ENCODE results near the gene BCAS3. TPM values are rescaled to one million over a fixed set of nuclear protein-coding genes. Genes with fewer than 3 reads are reported as not detected.

The BCAS3 gene
- total RNA-seq, 2 donors from 2014 or later = 12.0 to 15.6 TPM

GRCh38 chr17:61289408-61290385, 612.0 kb downstream of the BCAS3 start:
- TF ChIP-seq CTCF (IDR thresholded peaks at IDR 0.05) = no peak
- Histone ChIP-seq H3K9me3 (no peaks in the 10 kb centered on the region), H3K27ac (no peak overlapping the region), H3K36me3 (no peaks in the 10 kb centered on the region), H3K4me1 (peaks cover 0 to 11% of the 10 kb centered on the region in 2 donors), H3K27me3 (no peaks in the 10 kb centered on the region), H3K4me3 (no peak overlapping the region)
- DNase-seq (ENCODE audit: low spot score) = no peak

DNA sequence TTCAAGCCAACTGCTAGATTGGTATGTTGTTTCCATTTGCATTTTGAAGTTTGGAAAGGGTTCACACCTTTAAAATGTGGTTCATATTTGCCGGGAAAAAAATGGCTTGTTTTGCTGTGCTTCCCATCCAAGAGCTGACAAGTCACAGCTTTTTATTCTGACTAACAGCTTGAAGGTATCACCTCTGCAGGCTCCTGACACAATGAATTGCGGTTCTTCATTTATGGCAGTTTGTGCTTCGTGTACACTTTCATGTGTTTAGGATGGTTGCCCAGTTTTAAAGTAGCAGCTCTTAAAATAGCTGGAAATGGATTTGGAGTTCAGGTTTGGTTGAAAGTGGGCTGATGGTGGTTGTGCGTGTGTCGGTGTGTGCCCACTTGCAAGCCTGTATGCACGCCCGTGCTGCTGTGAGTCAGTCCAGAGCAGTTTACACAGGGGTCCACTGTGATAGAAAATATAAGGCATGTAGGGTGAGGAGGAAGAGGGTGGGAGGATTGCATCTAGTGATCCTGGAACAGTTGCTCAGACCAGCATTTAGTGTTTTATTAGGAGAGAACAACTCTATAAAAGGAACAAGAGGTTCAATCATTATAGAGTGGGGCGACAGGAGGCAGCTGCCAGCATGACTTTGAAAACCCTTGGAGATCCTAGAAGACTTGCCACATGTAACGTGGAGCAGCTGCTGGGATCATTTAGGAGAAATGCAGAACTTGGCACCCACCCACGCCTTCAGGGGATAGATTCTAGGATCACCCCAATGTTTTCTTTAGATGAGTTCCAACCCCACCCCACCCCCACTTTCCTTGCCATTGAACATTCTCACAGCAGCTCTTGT, 614.0 kb downstream of the BCAS3 start:
- Histone ChIP-seq H3K9me3 (no peaks in the 10 kb centered on the region), H3K36me3 (no peaks in the 10 kb centered on the region), H3K27me3 (no peaks in the 10 kb centered on the region), H3K27ac (no peak overlapping the region), H3K4me1 (peaks cover 0 to 11% of the 10 kb centered on the region in 2 donors), H3K4me3 (no peak overlapping the region)
- no peak for DNase-seq (ENCODE audit: low spot score)
- no peak for TF ChIP-seq CTCF (IDR thresholded peaks at IDR 0.05)

- no peak for DNase-seq (ENCODE audit: low spot score)
- Histone ChIP-seq H3K36me3 (no peaks in the 10 kb centered on the region), H3K27me3 (no peaks in the 10 kb centered on the region), H3K4me1 (peaks cover 0 to 11% of the 10 kb centered on the region in 2 donors), H3K27ac (no peak overlapping the region), H3K9me3 (no peaks in the 10 kb centered on the region), H3K4me3 (no peak overlapping the region)
- TF ChIP-seq CTCF (IDR thresholded peaks at IDR 0.05) = no peak
These were observed 616.6 kb downstream of the BCAS3 start for GRCh38 chr17:61294286-61294685.

- Histone ChIP-seq H3K4me3 (no peak overlapping the region), H3K36me3 (no peaks in the 10 kb centered on the region), H3K9me3 (no peaks in the 10 kb centered on the region), H3K27me3 (no peaks in the 10 kb centered on the region), H3K27ac (no peak overlapping the region), H3K4me1 (peaks cover 0 to 11% of the 10 kb centered on the region in 2 donors)
- DNase-seq (ENCODE audit: low spot score) = no peak
- TF ChIP-seq CTCF (IDR thresholded peaks at IDR 0.05) = no peak
These were observed 617.1 kb downstream of the BCAS3 start for GRCh38 chr17:61294777-61295176.

DNA sequence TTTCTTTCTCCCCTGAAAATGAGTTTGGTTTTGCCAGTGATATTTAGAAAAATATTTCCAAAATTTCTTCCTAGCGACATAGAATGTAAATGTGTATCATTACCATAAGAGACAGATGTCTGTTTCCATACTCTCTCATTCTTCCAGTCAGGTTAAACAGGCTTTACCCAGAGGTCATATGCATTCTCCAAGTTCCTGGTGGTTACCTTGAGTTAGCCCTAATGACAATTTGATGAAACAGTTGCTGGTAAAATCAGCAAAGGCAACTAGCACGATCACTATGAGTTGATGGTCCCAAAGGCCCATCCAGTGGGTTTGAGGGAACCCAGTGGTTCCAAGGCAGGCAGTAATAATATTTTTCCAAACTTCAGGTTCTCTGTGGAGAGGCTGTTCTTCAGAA, 618.4 kb downstream of the BCAS3 start:
- H3K4me3 ChIP-seq = no peak overlapping the region
- no peaks in the 10 kb centered on the region for H3K27me3 ChIP-seq
- no peak for DNase-seq (ENCODE audit: low spot score)
- TF ChIP-seq CTCF (IDR thresholded peaks at IDR 0.05) = no peak
- H3K4me1 ChIP-seq = peaks cover 0 to 9% of the 10 kb centered on the region in 2 donors
- no peak overlapping the region for H3K27ac ChIP-seq
- H3K36me3 ChIP-seq = no peaks in the 10 kb centered on the region
- H3K9me3 ChIP-seq = no peaks in the 10 kb centered on the region
